Thyroid gland (tissue), 4 donors: ENCODE measurements around the gene ZMYND10. TPM values are rescaled to one million over a fixed set of nuclear protein-coding genes. Genes with fewer than 3 reads are reported as not detected.
A peak's percentile ranks its signal among the peaks of the same experiment; 100 is the strongest.

Experiments
- DNase-seq, 2 donors: peaks; one replicate each; pipeline ENCODE4 v3.0.0-alpha.2; 2019
- H3K27ac ChIP-seq, 3 donors: fragments of 200-600 bp; sonication (generic); 1 replicate in 2 of 3; 2 replicates in 1 of 3; pipeline ENCODE4 v1.5.1; 2016 to 2019; ENCODE audit warnings: mild to moderate bottlenecking in 1 of 3, moderate library complexity in 1 of 3
- H3K27me3 ChIP-seq: fragments of 200-600 bp; sonication (generic); one replicate; pipeline ENCODE4 v1.5.1; 2019
- H3K36me3 ChIP-seq, 2 donors: fragments of 200-600 bp; sonication (generic); one replicate each; pipeline ENCODE4 v1.5.1; 2016 to 2019
- H3K4me1 ChIP-seq, 2 donors: fragments of 200-600 bp; sonication (generic); one replicate each; pipeline ENCODE4 v1.5.1; 2017 to 2019
- H3K4me3 ChIP-seq, 3 donors: fragments of 200-600 bp; sonication (generic); replicated peaks in 1 of 3; 1 replicate in 2 of 3; 2 replicates in 1 of 3; pipeline ENCODE4 v1.5.1; 2016; ENCODE audit warnings: mild to moderate bottlenecking in 1 of 3
- H3K9me3 ChIP-seq: fragments of 200-600 bp; sonication (generic); one replicate; pipeline ENCODE4 v1.5.1; 2017
- CTCF ChIP-seq, 6 experiments: fragments of 200-600 bp in 3 of 6; fragments of 450-650 bp in 3 of 6; sonication (generic) in 3 of 6; IDR thresholded peaks; one replicate each; pipeline ENCODE4 v1.5.1; 2016 to 2019; ENCODE audit warnings: antibody characterized with exemption in 6 of 6, mild to moderate bottlenecking in 2 of 6, inconsistent platforms in 1 of 6, moderate library complexity in 1 of 6
- POLR2A ChIP-seq, 2 donors: fragments of 450-650 bp; IDR thresholded peaks; one replicate each; pipeline ENCODE4 v1.6.1; 2017; ENCODE audit warnings: antibody characterized with exemption in 2 of 2, mild to moderate bottlenecking in 2 of 2, moderate library complexity in 1 of 2
- WGBS, 2 donors: methylation state at CpG; one replicate each; pipeline ENCODE4 v1.1.5; 2017; 5-methylcytosine and 5-hydroxymethylcytosine counted together
- intact Hi-C: fragments of 100-400 bp; cut with DNase I; formaldehyde crosslinking; loops from one replicate; pipeline ENCODE4 v1.15.1; 2023
- total RNA-seq, 4 donors: library from RNA; depleted of rRNA; stranded (reverse); fragments of >200 nt; gene quantifications; one replicate each; pipeline ENCODE4 v1.2.3, GENCODE V29; 2016

The ZMYND10 gene
- total RNA-seq, 4 donors from 2014 or later, result 3.6 to 8.1 (median 4.4) TPM

- Histone ChIP-seq H3K4me3 (no peak overlapping the region), H3K36me3 (no peaks in the 10 kb centered on the region), H3K27ac (no peak overlapping the region), H3K4me1 (peaks cover 20 to 28% of the 10 kb centered on the region in 2 donors), H3K9me3 (no peaks in the 10 kb centered on the region), H3K27me3 (no peaks in the 10 kb centered on the region)
- TF ChIP-seq POLR2A (IDR thresholded peaks at IDR 0.05) (no peak), CTCF (IDR thresholded peaks at IDR 0.05) (no peak)
- intact Hi-C loops, result no loop called here
- DNase-seq, result no peak
Observed at GRCh38 chr3:50304601-50305000, 40.9 kb downstream of the ZMYND10 start.

- WGBS, 2 donors, result 76 to 78% methylated on average over 5 to 12 of the region's 14 CpGs
- no peak for TF ChIP-seq POLR2A (IDR thresholded peaks at IDR 0.05)
- TF ChIP-seq CTCF (IDR thresholded peaks at IDR 0.05), result no peak
- Histone ChIP-seq H3K9me3 (no peaks in the 10 kb centered on the region), H3K27me3 (no peaks in the 10 kb centered on the region), H3K4me3 (peak within 1 kb of the TSS in 1 of 3 donors; percentile 8), H3K27ac (peak within 1 kb of the TSS in 2 of 3 donors; percentile 40 to 74), H3K4me1 (peaks cover 21 to 30% of the 10 kb centered on the region in 2 donors), H3K36me3 (no peaks in the 10 kb centered on the region)
- intact Hi-C loops, result no loop called here
- peak; percentile 42 to 48 for DNase-seq
Observed at GRCh38 chr3:50303013-50303815, 42.3 kb downstream of the ZMYND10 start, which contains the start of gene HYAL1. Gene HYAL1, minus strand, starts transcription at chr3:50303574. Its CDS starts 618 bp downstream, at chr3:50302956.

- H3K9me3 ChIP-seq, result no peaks in the 10 kb centered on the region
- no peaks in the 10 kb centered on the region for H3K27me3 ChIP-seq
- no peak for DNase-seq
- peak overlapping the region in 2 of 3 donors; percentile 40 to 74 for H3K27ac ChIP-seq
- H3K4me1 ChIP-seq, result peaks cover 22 to 35% of the 10 kb centered on the region in 2 donors
- TF ChIP-seq POLR2A (IDR thresholded peaks at IDR 0.05) (no peak), CTCF (IDR thresholded peaks at IDR 0.05) (no peak)
- H3K36me3 ChIP-seq, result no peaks in the 10 kb centered on the region
- 89% methylated on average over 18 to 28 of the region's 32 CpGs for WGBS, 2 donors
- intact Hi-C loops, result no loop called here
- H3K4me3 ChIP-seq, result peak overlapping the region in 1 of 3 donors; percentile 8
Observed at GRCh38 chr3:50302095-50303012, 43.2 kb downstream of the ZMYND10 start.

GRCh38 chr3:50300681-50301254, 44.8 kb downstream of the ZMYND10 start:
- no peaks in the 10 kb centered on the region for H3K36me3 ChIP-seq
- DNase-seq, result no peak
- intact Hi-C loops, result no loop called here
- peak overlapping the region; percentile 48 to 88 (median 77) for H3K27ac ChIP-seq
- peaks cover 22 to 35% of the 10 kb centered on the region in 2 donors for H3K4me1 ChIP-seq
- no peaks in the 10 kb centered on the region for H3K9me3 ChIP-seq
- H3K27me3 ChIP-seq, result no peaks in the 10 kb centered on the region
- no peak overlapping the region for H3K4me3 ChIP-seq
- 90 to 92% methylated on average over 6 of the region's 6 CpGs for WGBS, 2 donors
- TF ChIP-seq POLR2A (IDR thresholded peaks at IDR 0.05) (no peak), CTCF (IDR thresholded peaks at IDR 0.05) (no peak)
